Trophoblast cell (in vitro differentiated cells and primary cell): ENCODE data around the gene EFNA4.

Source experiments
- DNase-seq, 2 donors: peaks; one replicate each; pipeline ENCODE4 v3.0.0-alpha.2; 2016
- H2AFZ ChIP-seq: 2 replicates; pipeline ENCODE4 v1.6.1; 2013; ENCODE audit warnings: low read length, moderate library complexity, mild to moderate bottlenecking; ENCODE audit not compliant: insufficient read depth, poor library complexity
- H2AK5ac ChIP-seq: 2 replicates; pipeline ENCODE4 v1.6.1; 2013; ENCODE audit warnings: mild to moderate bottlenecking, low read length
- H2BK120ac ChIP-seq: 2 replicates; pipeline ENCODE4 v1.6.1; 2013; ENCODE audit warnings: low read length, mild to moderate bottlenecking, moderate library complexity; ENCODE audit not compliant: insufficient read depth, poor library complexity
- H2BK12ac ChIP-seq: 2 replicates; pipeline ENCODE4 v1.6.1; 2013; ENCODE audit warnings: mild to moderate bottlenecking, low read length, moderate library complexity
- H2BK5ac ChIP-seq: 2 replicates; pipeline ENCODE4 v1.6.1; 2013; ENCODE audit warnings: low read length, low read depth, moderate library complexity, mild to moderate bottlenecking; ENCODE audit not compliant: poor library complexity
- H3K14ac ChIP-seq: 2 replicates; pipeline ENCODE4 v1.6.1; 2013; ENCODE audit warnings: mild to moderate bottlenecking, low read length
- H3K18ac ChIP-seq: 2 replicates; pipeline ENCODE4 v1.6.1; 2013; ENCODE audit warnings: mild to moderate bottlenecking, low read length
- H3K23ac ChIP-seq: 2 replicates; pipeline ENCODE4 v1.6.1; 2013; ENCODE audit warnings: low read length
- H3K27ac ChIP-seq: 2 replicates; pipeline ENCODE4 v1.5.1; 2013; ENCODE audit warnings: low read depth, mild to moderate bottlenecking, inconsistent platforms, low read length, moderate library complexity
- H3K27me3 ChIP-seq: 2 replicates; pipeline ENCODE4 v1.6.1; 2013; ENCODE audit warnings: inconsistent platforms, mild to moderate bottlenecking, low read length, moderate library complexity; ENCODE audit not compliant: insufficient read depth
- H3K36me3 ChIP-seq, 2 experiments: 1 replicate in 1 of 2; 2 replicates in 1 of 2; pipeline ENCODE4 v1.6.1; 2013; ENCODE audit warnings: low read length in 2 of 2, mild to moderate bottlenecking in 2 of 2, moderate library complexity in 1 of 2; ENCODE audit not compliant: insufficient read depth in 2 of 2, control insufficient read depth in 1 of 2
- H3K4ac ChIP-seq: 2 replicates; pipeline ENCODE4 v1.6.1; 2013; ENCODE audit warnings: low read depth, mild to moderate bottlenecking, low read length, moderate library complexity
- H3K4me1 ChIP-seq, 2 experiments: 1 replicate in 1 of 2; 2 replicates in 1 of 2; pipeline ENCODE4 v1.6.1; 2013; ENCODE audit warnings: low read length in 2 of 2, mild to moderate bottlenecking in 2 of 2, moderate library complexity in 1 of 2; ENCODE audit not compliant: insufficient read depth in 2 of 2, control insufficient read depth in 1 of 2
- H3K4me2 ChIP-seq: 2 replicates; pipeline ENCODE4 v1.6.1; 2013; ENCODE audit warnings: inconsistent platforms, mild to moderate bottlenecking, low read length, moderate library complexity
- H3K4me3 ChIP-seq: 2 replicates; pipeline ENCODE4 v1.5.1; 2013; ENCODE audit warnings: mild to moderate bottlenecking, low read depth, low read length, inconsistent platforms
- H3K79me1 ChIP-seq: one replicate; pipeline ENCODE4 v1.6.1; 2013; ENCODE audit warnings: low read length
- H3K79me2 ChIP-seq: 2 replicates; pipeline ENCODE4 v1.6.1; 2013; ENCODE audit warnings: low read length, mild to moderate bottlenecking; ENCODE audit not compliant: control insufficient read depth, insufficient read depth, poor library complexity
- H3K9ac ChIP-seq: 2 replicates; pipeline ENCODE4 v1.6.1; 2013; ENCODE audit warnings: mild to moderate bottlenecking, low read length
- H3K9me3 ChIP-seq: 2 replicates; pipeline ENCODE4 v1.6.1; 2013; ENCODE audit warnings: low read depth, mild to moderate bottlenecking, control low read depth, inconsistent platforms, low read length; ENCODE audit not compliant: insufficient read depth
- H4K12ac ChIP-seq: 2 replicates; pipeline ENCODE4 v1.6.1; 2013; ENCODE audit warnings: low read depth, mild to moderate bottlenecking, low read length, moderate library complexity
- H4K8ac ChIP-seq: 2 replicates; pipeline ENCODE4 v1.6.1; 2013; ENCODE audit warnings: low read depth, mild to moderate bottlenecking, low read length, moderate library complexity
- H4K91ac ChIP-seq: one replicate; pipeline ENCODE4 v1.6.1; 2013; ENCODE audit warnings: low read depth, mild to moderate bottlenecking, low read length, moderate library complexity
- WGBS: extraction: QIAGEN DNeasy Blood & Tissue Kit; methylation state at CpG from one replicate; pipeline ENCODE4 v1.1.7; 2013; ENCODE audit warnings: missing lambda C conversion rate; ENCODE audit not compliant: insufficient read length, insufficient coverage; ENCODE audit errors: extremely low coverage; 5-methylcytosine and 5-hydroxymethylcytosine counted together

EFNA4 gene

DNA sequence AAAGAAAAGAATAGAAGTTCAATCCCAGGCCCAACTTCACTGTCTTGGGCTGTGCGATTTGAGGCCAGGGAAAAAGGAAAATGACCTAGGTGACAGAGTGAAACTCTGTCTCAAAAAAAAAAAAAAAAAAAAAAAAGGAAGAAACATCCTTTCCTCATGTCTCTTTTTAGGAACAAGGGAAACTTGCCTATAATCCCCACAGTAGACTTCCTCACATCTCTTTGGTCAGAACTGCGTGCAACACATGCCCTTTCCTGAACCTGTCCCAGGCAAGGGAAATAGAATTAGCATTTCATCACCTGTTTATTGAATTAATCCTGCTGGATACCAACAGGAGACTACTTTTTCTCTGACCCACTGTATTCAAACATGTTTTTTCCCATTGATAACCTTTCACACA lies 27.6 kb upstream of the EFNA4 start:
- H3K4me2 ChIP-seq = no peak overlapping the region
- H4K12ac ChIP-seq = no peak overlapping the region
- no peak overlapping the region for H3K18ac ChIP-seq
- no peak overlapping the region for H3K23ac ChIP-seq
- no peaks in the 10 kb centered on the region for H3K27me3 ChIP-seq
- no peak overlapping the region for H3K9ac ChIP-seq
- no peak overlapping the region for H4K91ac ChIP-seq
- peaks cover 9% of the 10 kb centered on the region in 2 experiments for H3K4me1 ChIP-seq
- no peaks in the 10 kb centered on the region for H3K79me1 ChIP-seq
- H3K4me3 ChIP-seq = no peak overlapping the region
- H3K4ac ChIP-seq = no peak overlapping the region
- no peak overlapping the region for H2BK12ac ChIP-seq
- no peak overlapping the region for H3K27ac ChIP-seq
- no peak overlapping the region for H2AK5ac ChIP-seq
- H2BK120ac ChIP-seq = no peak overlapping the region
- H2AFZ ChIP-seq = no peak overlapping the region
- no peak overlapping the region for H4K8ac ChIP-seq
- no peaks in the 10 kb centered on the region for H3K79me2 ChIP-seq
- no peak overlapping the region for H3K14ac ChIP-seq
- DNase-seq = no peak
- H3K9me3 ChIP-seq = no peaks in the 10 kb centered on the region
- H2BK5ac ChIP-seq = no peak overlapping the region
- no peaks in the 10 kb centered on the region for H3K36me3 ChIP-seq
- WGBS = no CpG with 5 or more reads among the region's 2 CpGs

DNA sequence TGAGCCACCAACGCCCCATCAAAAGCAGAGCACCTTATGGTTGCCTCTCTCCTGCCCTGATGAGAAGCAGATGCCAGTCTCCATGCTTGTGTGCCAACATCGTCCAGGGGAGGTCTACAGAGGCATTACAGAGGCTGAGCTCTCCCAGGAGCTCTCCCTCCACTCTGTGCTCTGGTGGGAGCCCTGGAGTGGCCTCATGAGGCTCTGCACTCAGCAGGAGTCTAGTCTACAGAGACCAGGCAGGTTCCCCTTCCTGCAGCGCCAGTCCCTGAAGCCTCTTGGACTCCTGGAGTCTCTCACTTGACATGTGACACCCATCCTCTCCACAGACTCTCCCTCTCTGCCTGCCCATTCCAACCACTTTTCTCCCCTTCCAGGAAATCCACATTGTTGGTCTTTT lies 26.5 kb upstream of the EFNA4 start:
- no peaks in the 10 kb centered on the region for H3K79me1 ChIP-seq
- H4K8ac ChIP-seq = no peak overlapping the region
- H2BK5ac ChIP-seq = no peak overlapping the region
- no peak overlapping the region for H2AK5ac ChIP-seq
- peaks cover 9% of the 10 kb centered on the region in 2 experiments for H3K4me1 ChIP-seq
- no peak overlapping the region for H4K91ac ChIP-seq
- no peak for DNase-seq
- H3K18ac ChIP-seq = no peak overlapping the region
- H3K79me2 ChIP-seq = no peaks in the 10 kb centered on the region
- no peak overlapping the region for H3K9ac ChIP-seq
- H3K4ac ChIP-seq = no peak overlapping the region
- WGBS = no CpG with 5 or more reads among the region's 3 CpGs
- H2BK120ac ChIP-seq = no peak overlapping the region
- H2BK12ac ChIP-seq = no peak overlapping the region
- H3K14ac ChIP-seq = no peak overlapping the region
- H3K4me2 ChIP-seq = no peak overlapping the region
- no peaks in the 10 kb centered on the region for H3K9me3 ChIP-seq
- H3K27me3 ChIP-seq = no peaks in the 10 kb centered on the region
- no peak overlapping the region for H3K27ac ChIP-seq
- no peak overlapping the region for H3K23ac ChIP-seq
- H2AFZ ChIP-seq = no peak overlapping the region
- no peak overlapping the region for H4K12ac ChIP-seq
- H3K4me3 ChIP-seq = no peak overlapping the region
- H3K36me3 ChIP-seq = no peaks in the 10 kb centered on the region

- no peak overlapping the region for H3K9ac ChIP-seq
- H4K91ac ChIP-seq = no peak overlapping the region
- no peaks in the 10 kb centered on the region for H3K79me1 ChIP-seq
- H3K9me3 ChIP-seq = no peaks in the 10 kb centered on the region
- H2BK5ac ChIP-seq = no peak overlapping the region
- H2BK120ac ChIP-seq = no peak overlapping the region
- H2AFZ ChIP-seq = no peak overlapping the region
- H3K23ac ChIP-seq = no peak overlapping the region
- H4K8ac ChIP-seq = no peak overlapping the region
- no peak overlapping the region for H3K27ac ChIP-seq
- peaks cover 9% of the 10 kb centered on the region in 2 experiments for H3K4me1 ChIP-seq
- H3K14ac ChIP-seq = no peak overlapping the region
- no peak overlapping the region for H3K4ac ChIP-seq
- H2BK12ac ChIP-seq = no peak overlapping the region
- no peaks in the 10 kb centered on the region for H3K27me3 ChIP-seq
- no peak overlapping the region for H4K12ac ChIP-seq
- no peak overlapping the region for H2AK5ac ChIP-seq
- H3K18ac ChIP-seq = no peak overlapping the region
- no peak overlapping the region for H3K4me2 ChIP-seq
- no peak overlapping the region for H3K4me3 ChIP-seq
- no CpG with 5 or more reads among the region's 6 CpGs for WGBS
- no peaks in the 10 kb centered on the region for H3K36me3 ChIP-seq
- no peak for DNase-seq
- H3K79me2 ChIP-seq = no peaks in the 10 kb centered on the region
Measured at GRCh38 chr1:155037851-155038441, 25.6 kb upstream of the EFNA4 start.

GRCh38 chr1:155038602-155039307 lies 24.8 kb upstream of the EFNA4 start:
- no peak overlapping the region for H3K23ac ChIP-seq
- H3K4me1 ChIP-seq = peaks cover 9% of the 10 kb centered on the region in 2 experiments
- H3K27me3 ChIP-seq = no peaks in the 10 kb centered on the region
- H3K79me2 ChIP-seq = no peaks in the 10 kb centered on the region
- WGBS = no CpG with 5 or more reads among the region's 8 CpGs
- H3K9ac ChIP-seq = no peak overlapping the region
- DNase-seq = peak in 1 of 2 donors; percentile 58
- no peak overlapping the region for H3K18ac ChIP-seq
- no peak overlapping the region for H2AFZ ChIP-seq
- no peak overlapping the region for H2BK5ac ChIP-seq
- no peak overlapping the region for H4K12ac ChIP-seq
- H3K36me3 ChIP-seq = no peaks in the 10 kb centered on the region
- no peak overlapping the region for H2BK12ac ChIP-seq
- no peak overlapping the region for H4K91ac ChIP-seq
- no peak overlapping the region for H3K27ac ChIP-seq
- H3K4ac ChIP-seq = no peak overlapping the region
- no peak overlapping the region for H3K4me2 ChIP-seq
- no peaks in the 10 kb centered on the region for H3K79me1 ChIP-seq
- H2BK120ac ChIP-seq = no peak overlapping the region
- no peaks in the 10 kb centered on the region for H3K9me3 ChIP-seq
- H3K14ac ChIP-seq = no peak overlapping the region
- no peak overlapping the region for H2AK5ac ChIP-seq
- H4K8ac ChIP-seq = no peak overlapping the region
- no peak overlapping the region for H3K4me3 ChIP-seq
